ENCODE results near the gene SLAMF8.

The SLAMF8 gene

GRCh38 chr1:159841749-159842148 lies 15.1 kb downstream of the SLAMF8 start:
- no CpG with 5 or more reads among the region's 2 CpGs for WGBS (ENCODE audit: extremely low coverage, insufficient coverage, insufficient read length)
- H2AFZ ChIP-seq (ENCODE audit: insufficient read depth, low read length, poor library complexity) = no peak overlapping the region
- H3K4me1 ChIP-seq (ENCODE audit: control insufficient read depth in 1 of 2, insufficient read depth in 2 of 2, low read length in 2 of 2) = peaks cover 12 to 16% of the 10 kb centered on the region in 2 experiments
- no peaks in the 10 kb centered on the region for H3K27me3 ChIP-seq (ENCODE audit: insufficient read depth, low read length)
- H3K4ac ChIP-seq (ENCODE audit: low read depth, low read length) = no peak overlapping the region
- no peak overlapping the region for H3K4me3 ChIP-seq (ENCODE audit: low read depth, low read length)
- no peaks in the 10 kb centered on the region for H3K79me2 ChIP-seq (ENCODE audit: control insufficient read depth, insufficient read depth, low read length, poor library complexity)
- H3K79me1 ChIP-seq (ENCODE audit: low read length) = peaks cover 2% of the 10 kb centered on the region
- DNase-seq = no peak
- no peak overlapping the region for H3K23ac ChIP-seq (ENCODE audit: low read length)
- no peak overlapping the region for H2AK5ac ChIP-seq (ENCODE audit: low read length)
- no peak overlapping the region for H2BK12ac ChIP-seq (ENCODE audit: low read length)
- no peak overlapping the region for H4K12ac ChIP-seq (ENCODE audit: low read depth, low read length)
- H4K91ac ChIP-seq (ENCODE audit: low read depth, low read length) = no peak overlapping the region
- no peak overlapping the region for H2BK5ac ChIP-seq (ENCODE audit: low read depth, low read length, poor library complexity)
- H2BK120ac ChIP-seq (ENCODE audit: insufficient read depth, low read length, poor library complexity) = no peak overlapping the region
- H3K14ac ChIP-seq (ENCODE audit: low read length) = no peak overlapping the region
- H3K4me2 ChIP-seq (ENCODE audit: low read length) = no peak overlapping the region
- no peak overlapping the region for H3K27ac ChIP-seq (ENCODE audit: low read depth, low read length)
- H3K18ac ChIP-seq (ENCODE audit: low read length) = no peak overlapping the region
- H3K9me3 ChIP-seq (ENCODE audit: insufficient read depth, low read depth, low read length) = no peaks in the 10 kb centered on the region
- no peak overlapping the region for H4K8ac ChIP-seq (ENCODE audit: low read depth, low read length)
- no peak overlapping the region for H3K9ac ChIP-seq (ENCODE audit: low read length)
- no peaks in the 10 kb centered on the region for H3K36me3 ChIP-seq (ENCODE audit: control insufficient read depth in 1 of 2, insufficient read depth in 2 of 2, low read length in 2 of 2)

DNA sequence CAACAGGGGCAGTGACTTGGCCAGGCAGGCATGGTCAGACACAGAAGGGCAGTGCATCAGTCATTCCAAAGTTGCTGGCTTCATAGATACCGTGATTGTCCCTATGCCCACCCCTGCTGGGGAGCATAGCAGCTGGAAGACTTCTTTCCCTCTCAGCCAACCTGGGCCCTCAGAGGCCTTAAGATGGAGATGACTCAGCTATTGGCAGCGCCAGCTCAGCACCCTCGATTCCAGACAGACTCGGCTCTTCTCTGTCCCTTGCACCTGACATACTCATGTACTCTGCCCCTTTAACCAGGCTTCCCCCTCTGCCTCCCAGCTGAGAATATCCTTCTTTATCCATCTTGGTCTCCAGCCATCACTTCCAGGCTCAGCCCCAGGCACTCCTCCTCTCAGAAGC lies 16.8 kb downstream of the SLAMF8 start:
- no peak overlapping the region for H4K91ac ChIP-seq (ENCODE audit: low read depth, low read length)
- no peaks in the 10 kb centered on the region for H3K79me2 ChIP-seq (ENCODE audit: control insufficient read depth, insufficient read depth, low read length, poor library complexity)
- H4K8ac ChIP-seq (ENCODE audit: low read depth, low read length) = no peak overlapping the region
- peaks cover 13 to 23% of the 10 kb centered on the region in 2 experiments for H3K4me1 ChIP-seq (ENCODE audit: control insufficient read depth in 1 of 2, insufficient read depth in 2 of 2, low read length in 2 of 2)
- peaks cover 5% of the 10 kb centered on the region for H3K79me1 ChIP-seq (ENCODE audit: low read length)
- no peak overlapping the region for H3K9ac ChIP-seq (ENCODE audit: low read length)
- H3K27me3 ChIP-seq (ENCODE audit: insufficient read depth, low read length) = no peaks in the 10 kb centered on the region
- H3K36me3 ChIP-seq (ENCODE audit: control insufficient read depth in 1 of 2, insufficient read depth in 2 of 2, low read length in 2 of 2) = no peaks in the 10 kb centered on the region
- no peak overlapping the region for H3K27ac ChIP-seq (ENCODE audit: low read depth, low read length)
- DNase-seq = no peak
- H3K4me3 ChIP-seq (ENCODE audit: low read depth, low read length) = no peak overlapping the region
- H2AK5ac ChIP-seq (ENCODE audit: low read length) = no peak overlapping the region
- H2AFZ ChIP-seq (ENCODE audit: insufficient read depth, low read length, poor library complexity) = no peak overlapping the region
- no peak overlapping the region for H3K18ac ChIP-seq (ENCODE audit: low read length)
- H2BK12ac ChIP-seq (ENCODE audit: low read length) = no peak overlapping the region
- H2BK120ac ChIP-seq (ENCODE audit: insufficient read depth, low read length, poor library complexity) = no peak overlapping the region
- no CpG with 5 or more reads among the region's 4 CpGs for WGBS (ENCODE audit: extremely low coverage, insufficient coverage, insufficient read length)
- H3K23ac ChIP-seq (ENCODE audit: low read length) = no peak overlapping the region
- H3K9me3 ChIP-seq (ENCODE audit: insufficient read depth, low read depth, low read length) = no peaks in the 10 kb centered on the region
- H3K14ac ChIP-seq (ENCODE audit: low read length) = no peak overlapping the region
- H3K4ac ChIP-seq (ENCODE audit: low read depth, low read length) = no peak overlapping the region
- H2BK5ac ChIP-seq (ENCODE audit: low read depth, low read length, poor library complexity) = no peak overlapping the region
- H3K4me2 ChIP-seq (ENCODE audit: low read length) = no peak overlapping the region
- H4K12ac ChIP-seq (ENCODE audit: low read depth, low read length) = no peak overlapping the region

DNA sequence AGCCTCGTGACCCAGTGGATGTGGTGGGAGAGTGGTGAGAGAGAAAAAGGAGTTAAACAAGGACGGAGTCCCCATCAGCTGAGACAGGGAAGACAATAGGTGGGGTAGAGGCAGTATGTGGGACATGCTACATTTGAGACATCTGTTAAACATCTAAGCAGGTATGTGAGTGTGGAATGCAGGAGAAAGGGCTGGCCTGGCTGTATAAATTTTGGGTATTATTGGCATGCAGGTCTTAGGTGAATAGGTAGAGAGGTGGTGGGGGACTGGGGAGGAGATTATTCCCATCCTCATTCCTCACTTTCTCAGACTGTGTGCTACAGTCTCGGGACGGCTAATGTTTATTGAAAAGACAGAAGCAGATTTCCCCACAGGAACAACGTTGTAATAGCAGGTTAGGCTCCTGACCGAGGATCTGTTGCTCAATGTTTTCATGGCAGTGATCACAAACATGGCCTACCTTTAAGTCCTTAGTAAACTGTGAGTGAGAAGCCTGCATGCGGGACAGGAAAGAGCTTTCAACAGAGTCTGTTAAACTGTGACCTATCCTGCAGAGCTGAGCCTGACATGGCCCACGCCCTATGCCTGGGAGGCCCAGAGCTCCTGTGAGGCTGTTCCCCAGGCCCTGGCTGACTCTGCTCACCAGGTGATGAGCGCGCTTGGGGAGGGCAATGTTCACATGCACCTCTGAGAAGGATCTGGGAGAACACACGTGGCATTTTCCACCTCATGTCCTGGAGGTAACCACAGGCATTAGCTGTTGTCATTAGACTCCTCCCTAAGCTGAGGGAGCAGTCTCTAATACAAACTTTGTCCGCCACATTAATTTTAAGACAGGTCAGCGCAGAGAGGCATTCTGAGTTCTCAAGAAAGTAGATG lies 19.3 kb downstream of the SLAMF8 start:
- H3K9ac ChIP-seq (ENCODE audit: low read length) = no peak overlapping the region
- H3K4me2 ChIP-seq (ENCODE audit: low read length) = no peak overlapping the region
- no peak overlapping the region for H3K4me3 ChIP-seq (ENCODE audit: low read depth, low read length)
- H3K23ac ChIP-seq (ENCODE audit: low read length) = no peak overlapping the region
- peak overlapping the region; percentile 44 for H2BK12ac ChIP-seq (ENCODE audit: low read length)
- H3K27ac ChIP-seq (ENCODE audit: low read depth, low read length) = peak overlapping the region; percentile 36
- H3K4me1 ChIP-seq (ENCODE audit: control insufficient read depth in 1 of 2, insufficient read depth in 2 of 2, low read length in 2 of 2) = peaks cover 13 to 23% of the 10 kb centered on the region in 2 experiments
- H3K27me3 ChIP-seq (ENCODE audit: insufficient read depth, low read length) = no peaks in the 10 kb centered on the region
- H3K18ac ChIP-seq (ENCODE audit: low read length) = no peak overlapping the region
- H3K79me1 ChIP-seq (ENCODE audit: low read length) = peaks cover 5% of the 10 kb centered on the region
- H4K12ac ChIP-seq (ENCODE audit: low read depth, low read length) = no peak overlapping the region
- no peak overlapping the region for H3K4ac ChIP-seq (ENCODE audit: low read depth, low read length)
- H2AFZ ChIP-seq (ENCODE audit: insufficient read depth, low read length, poor library complexity) = no peak overlapping the region
- no CpG with 5 or more reads among the region's 13 CpGs for WGBS (ENCODE audit: extremely low coverage, insufficient coverage, insufficient read length)
- H2BK5ac ChIP-seq (ENCODE audit: low read depth, low read length, poor library complexity) = no peak overlapping the region
- no peak overlapping the region for H3K14ac ChIP-seq (ENCODE audit: low read length)
- no peak overlapping the region for H4K8ac ChIP-seq (ENCODE audit: low read depth, low read length)
- H2BK120ac ChIP-seq (ENCODE audit: insufficient read depth, low read length, poor library complexity) = peak overlapping the region; percentile 31
- no peak overlapping the region for H4K91ac ChIP-seq (ENCODE audit: low read depth, low read length)
- DNase-seq = peak; percentile 92 to 95
- no peaks in the 10 kb centered on the region for H3K9me3 ChIP-seq (ENCODE audit: insufficient read depth, low read depth, low read length)
- no peaks in the 10 kb centered on the region for H3K36me3 ChIP-seq (ENCODE audit: control insufficient read depth in 1 of 2, insufficient read depth in 2 of 2, low read length in 2 of 2)
- no peak overlapping the region for H2AK5ac ChIP-seq (ENCODE audit: low read length)
- no peaks in the 10 kb centered on the region for H3K79me2 ChIP-seq (ENCODE audit: control insufficient read depth, insufficient read depth, low read length, poor library complexity)

DNA sequence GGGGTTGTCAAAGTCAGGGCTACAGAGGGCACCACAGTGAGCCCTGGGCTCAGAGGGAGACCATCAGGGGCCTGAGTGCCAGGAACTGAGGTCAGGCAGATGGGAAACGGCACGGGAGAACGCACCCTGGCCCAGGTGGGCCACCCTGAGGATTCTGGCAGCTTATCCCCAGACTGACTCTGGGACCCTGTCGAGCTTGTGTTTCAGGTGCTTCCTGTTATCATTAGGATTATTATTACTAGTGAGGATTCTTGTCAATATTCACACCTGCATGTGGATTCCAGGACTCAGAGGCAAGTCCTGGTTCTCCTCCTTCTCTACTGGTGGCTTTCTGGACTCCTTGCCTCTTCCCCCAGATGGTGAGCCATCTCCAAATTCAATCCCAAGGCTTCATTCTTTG lies 20.6 kb downstream of the SLAMF8 start:
- Histone ChIP-seq H3K9me3 (ENCODE audit: insufficient read depth, low read depth, low read length) (no peaks in the 10 kb centered on the region), H2AK5ac (ENCODE audit: low read length) (peak overlapping the region; percentile 65), H3K4me2 (ENCODE audit: low read length) (no peak overlapping the region), H2BK5ac (ENCODE audit: low read depth, low read length, poor library complexity) (no peak overlapping the region), H3K18ac (ENCODE audit: low read length) (no peak overlapping the region), H3K4me1 (ENCODE audit: control insufficient read depth in 1 of 2, insufficient read depth in 2 of 2, low read length in 2 of 2) (peaks cover 13 to 23% of the 10 kb centered on the region in 2 experiments), H3K36me3 (ENCODE audit: control insufficient read depth in 1 of 2, insufficient read depth in 2 of 2, low read length in 2 of 2) (no peaks in the 10 kb centered on the region), H3K27ac (ENCODE audit: low read depth, low read length) (no peak overlapping the region), H2BK12ac (ENCODE audit: low read length) (peak overlapping the region; percentile 42), H3K14ac (ENCODE audit: low read length) (no peak overlapping the region), H2AFZ (ENCODE audit: insufficient read depth, low read length, poor library complexity) (no peak overlapping the region), H4K8ac (ENCODE audit: low read depth, low read length) (no peak overlapping the region), H3K4ac (ENCODE audit: low read depth, low read length) (peak overlapping the region; percentile 30), H3K9ac (ENCODE audit: low read length) (no peak overlapping the region), H4K12ac (ENCODE audit: low read depth, low read length) (no peak overlapping the region), H3K23ac (ENCODE audit: low read length) (no peak overlapping the region), H3K79me2 (ENCODE audit: control insufficient read depth, insufficient read depth, low read length, poor library complexity) (no peaks in the 10 kb centered on the region), H3K79me1 (ENCODE audit: low read length) (peaks cover 5% of the 10 kb centered on the region), H4K91ac (ENCODE audit: low read depth, low read length) (peak overlapping the region; percentile 40), H3K4me3 (ENCODE audit: low read depth, low read length) (no peak overlapping the region), H3K27me3 (ENCODE audit: insufficient read depth, low read length) (no peaks in the 10 kb centered on the region), H2BK120ac (ENCODE audit: insufficient read depth, low read length, poor library complexity) (peak overlapping the region; percentile 49)
- DNase-seq = peak; percentile 70 to 83
- WGBS (ENCODE audit: extremely low coverage, insufficient coverage, insufficient read length) = no CpG with 5 or more reads among the region's 4 CpGs
